Measurements from ENCODE around the gene C3AR1.

DNA sequence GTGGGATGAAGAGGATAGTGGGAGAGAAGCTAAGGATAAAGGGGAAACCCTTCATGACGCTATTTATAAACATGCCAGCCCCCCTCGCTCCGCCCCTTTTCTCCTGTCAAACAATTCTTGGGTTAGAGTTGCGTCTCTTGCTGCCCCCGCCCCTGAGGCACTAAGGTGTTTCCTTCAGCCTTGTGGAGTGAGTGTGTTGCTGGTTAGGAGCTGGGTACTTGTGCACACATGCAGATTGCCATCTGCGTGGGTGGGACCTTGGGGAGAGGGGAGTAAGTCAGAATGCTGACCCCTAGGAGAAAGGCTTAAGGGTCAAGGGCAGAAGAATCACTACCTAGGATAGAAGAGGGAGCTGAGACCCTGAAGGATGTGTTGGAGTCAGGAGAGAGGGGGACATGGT, 28.2 kb downstream of the C3AR1 start:
- TF ChIP-seq POLR2A (IDR thresholded peaks at IDR 0.05; ENCODE audit: low read depth) (no peak), CTCF (IDR thresholded peaks at IDR 0.05) (no peak)
